NT2/D1 (cell line): ENCODE results near the gene MPP2.

Experiments
- DNase-seq: peaks from one replicate; pipeline ENCODE4 v3.0.0-alpha.2; 2011; ENCODE audit warnings: low read depth, low spot score
- H3K27me3 ChIP-seq: 2 replicates; pipeline ENCODE4 v1.6.0; 2011; ENCODE audit warnings: mild to moderate bottlenecking; ENCODE audit not compliant: insufficient read length, insufficient read depth
- H3K36me3 ChIP-seq: 2 replicates; pipeline ENCODE4 v1.6.1; 2011; ENCODE audit warnings: mild to moderate bottlenecking, low read length, mixed read lengths; ENCODE audit not compliant: insufficient read depth, insufficient read length
- H3K4me1 ChIP-seq: 2 replicates; pipeline ENCODE4 v1.5.1; 2011; ENCODE audit not compliant: insufficient read depth, insufficient read length
- H3K4me3 ChIP-seq: 2 replicates; pipeline ENCODE4 v1.5.1; 2011; ENCODE audit warnings: low read depth; ENCODE audit not compliant: insufficient read length
- H3K9ac ChIP-seq: 2 replicates; pipeline ENCODE4 v1.6.0; 2011; ENCODE audit warnings: low read depth; ENCODE audit not compliant: insufficient read length
- H3K9me3 ChIP-seq: 2 replicates; pipeline ENCODE4 v1.5.1; 2011; ENCODE audit warnings: mild to moderate bottlenecking, low read length; ENCODE audit not compliant: insufficient read depth
- SUZ12 ChIP-seq: IDR thresholded peaks from 2 replicates; pipeline ENCODE4 v1.6.1; 2011; ENCODE audit not compliant: insufficient read length, insufficient read depth; ENCODE audit errors: extremely low read depth
- YY1 ChIP-seq: IDR thresholded peaks from 2 replicates; pipeline ENCODE4 v1.6.1; 2011; ENCODE audit not compliant: insufficient read length, insufficient read depth
- ZNF274 ChIP-seq: IDR thresholded peaks from 2 replicates; pipeline ENCODE4 v1.6.1; 2011; ENCODE audit warnings: mild to moderate bottlenecking, low read depth, low read length

The MPP2 gene

GRCh38 chr17:43909537-43910231, 2.3 kb upstream of the MPP2 start:
- TF ChIP-seq YY1, result no peak
- TF ChIP-seq SUZ12, result no peak
- no peak for TF ChIP-seq ZNF274
- H3K9me3 ChIP-seq, result no peaks in the 10 kb centered on the region
- H3K36me3 ChIP-seq, result no peaks in the 10 kb centered on the region
- no peak overlapping the region for H3K4me3 ChIP-seq
- no peak overlapping the region for H3K9ac ChIP-seq
- peaks cover 18% of the 10 kb centered on the region for H3K27me3 ChIP-seq
- H3K4me1 ChIP-seq, result peaks cover 10% of the 10 kb centered on the region
- no peak for DNase-seq

DNA sequence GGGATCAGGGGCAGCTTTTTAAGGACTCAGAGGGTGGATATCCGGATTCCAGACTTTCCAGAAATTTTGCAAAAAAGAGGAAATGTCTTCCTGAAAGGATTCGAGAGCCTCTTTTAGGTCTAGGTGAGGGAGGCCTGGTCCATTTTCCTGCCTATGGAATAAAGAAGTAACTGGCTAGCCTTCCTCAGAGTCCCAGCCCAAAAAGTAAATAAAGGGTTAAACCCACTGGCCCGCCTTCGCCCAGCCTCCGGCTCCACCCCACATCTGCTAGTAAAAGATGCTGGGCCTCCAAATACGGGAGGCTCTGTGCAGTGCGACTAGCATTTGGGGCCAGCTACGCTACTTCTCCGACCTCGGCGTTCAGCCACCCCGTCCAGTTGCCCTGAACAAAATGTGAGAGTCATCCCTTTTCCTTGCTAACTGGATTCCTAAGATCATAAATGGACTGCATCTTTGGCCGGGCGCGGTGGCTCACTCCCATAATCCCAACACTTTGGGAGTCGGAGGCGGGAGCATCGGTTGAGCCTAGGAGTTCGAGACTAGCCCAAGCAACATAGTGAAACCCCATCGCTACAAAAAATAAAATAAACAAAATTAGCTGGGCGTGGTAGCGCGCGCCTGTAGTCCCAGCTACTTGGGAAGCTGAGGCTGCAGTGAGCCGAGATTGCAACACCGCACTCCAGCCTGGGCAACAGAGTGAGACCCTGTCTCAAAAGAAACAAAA, 824 bp upstream of the MPP2 start:
- no peaks in the 10 kb centered on the region for H3K36me3 ChIP-seq
- H3K9me3 ChIP-seq, result no peaks in the 10 kb centered on the region
- no peak for TF ChIP-seq YY1
- TF ChIP-seq SUZ12, result no peak
- TF ChIP-seq ZNF274, result no peak
- H3K9ac ChIP-seq, result peak overlapping the region; percentile 53
- H3K27me3 ChIP-seq, result peaks cover 23% of the 10 kb centered on the region
- H3K4me3 ChIP-seq, result peak overlapping the region; percentile 70
- peak; percentile 51 for DNase-seq
- H3K4me1 ChIP-seq, result peaks cover 10% of the 10 kb centered on the region

GRCh38 chr17:43906951-43907424, 348 bp downstream of the MPP2 start:
- Histone ChIP-seq H3K4me3 (peak overlapping the region; percentile 70), H3K9me3 (no peaks in the 10 kb centered on the region), H3K36me3 (no peaks in the 10 kb centered on the region), H3K9ac (peak overlapping the region; percentile 75), H3K4me1 (peaks cover 10% of the 10 kb centered on the region), H3K27me3 (peaks cover 23% of the 10 kb centered on the region)
- TF ChIP-seq SUZ12 (no peak), ZNF274 (no peak), YY1 (no peak)
- no peak for DNase-seq

DNA sequence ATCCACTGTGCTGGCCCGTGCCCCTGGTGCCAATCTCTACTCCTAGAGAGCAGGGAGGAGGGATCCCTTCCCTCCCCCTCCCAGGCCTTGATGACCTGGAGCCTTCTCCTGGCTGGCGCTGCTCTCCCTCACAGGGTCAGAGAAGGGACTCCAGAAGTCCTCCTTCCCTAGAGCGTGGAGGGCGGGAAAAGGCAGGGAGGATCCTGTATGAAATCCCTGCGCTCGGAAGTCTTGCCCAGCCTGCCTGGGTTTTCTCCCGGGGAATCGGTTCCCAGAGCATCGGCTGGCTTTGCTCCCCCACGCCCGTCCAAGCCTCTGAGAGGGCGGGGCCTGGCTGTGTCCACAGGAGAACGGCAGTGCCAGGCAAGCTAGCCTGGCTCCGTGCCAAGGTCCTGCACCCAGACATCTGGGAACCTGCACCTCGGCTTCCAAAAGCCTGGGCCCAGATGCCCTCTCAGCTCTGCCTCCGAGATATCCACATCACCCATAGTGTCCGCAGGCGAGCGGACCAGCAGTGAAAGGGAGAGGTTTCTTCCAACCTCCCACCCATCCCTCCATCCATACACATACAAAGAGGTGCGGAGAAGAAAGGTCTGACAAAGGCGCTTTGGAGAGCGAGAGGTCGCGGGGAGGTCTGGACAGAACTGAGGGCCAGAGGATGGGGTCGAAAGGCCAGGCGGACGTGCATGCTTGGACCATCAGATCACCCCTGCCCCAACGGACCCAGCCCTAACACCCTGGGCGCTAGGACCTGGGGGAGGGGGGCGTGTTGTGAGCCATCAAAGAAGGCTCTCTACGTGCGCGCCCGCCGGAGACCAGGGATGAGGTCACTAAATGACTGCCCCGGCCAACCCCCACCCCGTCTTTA, 1.1 kb downstream of the MPP2 start:
- Histone ChIP-seq H3K9me3 (no peaks in the 10 kb centered on the region), H3K4me3 (peak overlapping the region; percentile 70), H3K27me3 (peaks cover 29% of the 10 kb centered on the region), H3K4me1 (peaks cover 15% of the 10 kb centered on the region), H3K36me3 (no peaks in the 10 kb centered on the region), H3K9ac (peak overlapping the region; percentile 44)
- peak; percentile 48 for DNase-seq
- TF ChIP-seq ZNF274 (no peak), YY1 (no peak), SUZ12 (no peak)

GRCh38 chr17:43905400-43905984, 1.8 kb downstream of the MPP2 start:
- Histone ChIP-seq H3K4me1 (peaks cover 19% of the 10 kb centered on the region), H3K9me3 (no peaks in the 10 kb centered on the region), H3K9ac (peak overlapping the region; percentile 44), H3K4me3 (peak overlapping the region; percentile 70), H3K27me3 (peaks cover 33% of the 10 kb centered on the region), H3K36me3 (no peaks in the 10 kb centered on the region)
- DNase-seq, result no peak
- TF ChIP-seq SUZ12 (no peak), YY1 (no peak), ZNF274 (no peak)

GRCh38 chr17:43901861-43902589, 5.3 kb downstream of the MPP2 start:
- Histone ChIP-seq H3K4me3 (no peak overlapping the region), H3K9ac (peak overlapping the region; percentile 3), H3K36me3 (no peaks in the 10 kb centered on the region), H3K27me3 (peaks cover 15% of the 10 kb centered on the region), H3K4me1 (peaks cover 23% of the 10 kb centered on the region), H3K9me3 (no peaks in the 10 kb centered on the region)
- TF ChIP-seq ZNF274 (no peak), YY1 (no peak), SUZ12 (no peak)
- DNase-seq, result no peak
